ENCODE measurements around the gene NUS1.
"Not testable (repeated sequence)": the region's sequence is repeated elsewhere in the genome, so short reads cannot be mapped to it uniquely, and the experiment has no call there.

The NUS1 gene

DNA sequence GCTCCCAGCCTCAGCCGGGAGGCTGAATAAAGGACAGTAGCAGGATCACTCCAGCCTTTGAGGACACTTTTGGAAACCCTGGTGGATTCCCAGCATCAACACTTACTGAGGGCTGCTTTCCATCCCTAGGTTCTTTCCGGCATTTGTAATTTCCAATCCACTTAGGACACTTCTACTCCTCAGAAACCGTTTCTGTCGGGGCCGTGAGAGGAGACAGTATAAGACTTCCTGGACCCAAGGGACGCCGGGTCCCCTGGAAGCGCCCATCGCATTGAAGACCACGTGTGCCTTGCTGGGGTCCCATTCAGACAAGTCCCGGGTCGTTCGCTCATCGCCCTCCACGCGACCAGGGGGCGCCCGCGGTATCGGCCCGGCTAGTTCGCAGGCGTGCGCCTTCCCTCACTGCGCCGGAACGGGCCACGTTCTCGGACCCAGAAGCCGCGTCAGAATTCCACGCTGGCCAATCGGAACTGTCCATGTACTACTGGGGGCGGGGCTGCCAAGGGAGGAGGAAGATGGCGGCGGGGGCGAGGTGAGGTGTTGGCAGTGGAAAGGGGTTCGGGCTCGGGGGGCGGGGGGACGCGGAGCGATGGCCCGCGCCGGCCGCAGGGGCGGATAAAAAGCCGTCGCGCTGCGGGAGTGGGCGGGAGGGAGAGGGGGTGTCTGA is at the start of gene NUS1:
NUS1 (plus strand) TSS at position 479 of the 667 bp plus-strand sequence. CDS start 202 bp downstream, outside the sequence.
- DNase-seq = peak; percentile 99

DNA sequence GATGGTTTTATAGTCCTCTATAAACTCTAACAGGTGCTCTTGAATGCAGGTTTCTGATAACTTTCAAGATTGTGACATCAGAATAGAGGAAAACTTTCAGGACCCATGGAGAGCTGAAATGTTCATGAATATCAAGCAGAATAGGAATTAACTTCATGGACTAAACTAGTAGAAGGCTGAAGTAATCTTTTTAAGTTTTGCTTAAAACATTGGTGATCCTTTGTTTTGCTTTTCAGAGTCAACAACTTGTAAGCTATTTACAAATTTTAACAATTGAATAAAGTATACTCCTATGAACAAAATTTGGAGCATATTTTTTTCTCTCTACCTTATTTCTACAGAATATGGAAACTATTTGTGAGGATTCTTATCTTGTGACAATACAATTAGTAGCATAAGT is 47.7 kb upstream of the NUS1 start:
- no peak for DNase-seq

DNA sequence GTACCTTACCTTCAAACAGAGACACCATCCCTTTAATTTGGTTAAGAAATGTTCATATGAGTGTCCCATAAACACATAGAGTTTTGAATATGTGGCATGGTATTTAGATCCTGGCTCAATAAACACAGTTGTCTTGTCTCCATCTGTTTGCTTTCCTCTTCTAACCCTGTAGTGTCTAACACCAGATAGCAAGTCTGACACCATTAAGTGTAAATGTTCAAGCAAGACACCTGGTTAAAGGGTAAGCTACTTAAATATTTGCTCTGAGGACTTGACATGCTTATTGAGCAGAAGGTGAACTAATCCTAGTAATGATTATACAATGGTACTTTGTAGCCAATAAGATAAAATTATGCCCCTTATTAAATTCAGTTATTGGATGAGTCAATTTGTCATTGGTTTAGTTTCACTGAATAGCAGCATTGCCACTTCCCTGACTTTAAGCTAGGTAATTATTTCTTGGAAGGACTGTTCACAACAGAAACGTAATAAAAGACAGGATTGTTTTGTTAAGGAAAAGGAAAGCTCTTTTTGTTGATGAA is 46.1 kb upstream of the NUS1 start:
- no peak for DNase-seq

DNA sequence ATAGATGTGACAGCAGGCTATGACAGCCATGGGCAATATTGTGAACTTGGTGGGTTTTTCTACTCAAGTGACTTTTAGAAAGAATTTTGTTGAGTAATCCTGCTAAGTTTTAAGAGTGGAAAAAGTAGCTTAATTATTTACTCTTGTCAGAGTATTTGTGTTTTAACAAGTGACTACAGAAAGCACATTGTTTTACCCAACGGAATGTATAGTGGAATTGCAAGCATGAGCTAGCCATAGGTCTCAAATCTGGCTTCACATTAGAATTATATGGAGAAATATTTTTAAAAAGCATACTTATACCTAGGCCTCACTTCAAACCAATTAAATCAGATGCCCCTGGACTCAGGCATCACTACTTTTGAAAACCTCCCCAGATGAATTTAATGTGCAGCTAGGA is 37.5 kb upstream of the NUS1 start:
- no peak for DNase-seq

DNA sequence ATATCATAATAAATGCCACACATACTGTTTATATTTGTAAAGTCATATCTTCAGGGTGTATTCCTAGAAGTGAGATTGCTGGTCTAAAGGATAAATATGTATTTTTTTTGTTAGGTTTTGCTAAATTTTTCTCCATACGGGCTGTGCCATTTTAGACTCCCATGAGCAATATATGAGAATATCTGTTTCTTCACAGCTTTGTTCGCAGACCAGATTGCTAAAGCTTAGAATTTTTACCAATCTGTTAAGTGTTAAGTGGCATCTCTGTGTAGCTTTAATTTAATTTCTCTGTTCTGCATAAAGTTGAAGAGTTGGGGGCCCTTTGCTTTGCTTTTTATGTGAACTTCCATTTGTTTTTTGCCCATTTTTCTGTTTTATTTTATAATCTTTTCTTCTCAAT is 32.3 kb upstream of the NUS1 start:
- DNase-seq = no peak

DNA sequence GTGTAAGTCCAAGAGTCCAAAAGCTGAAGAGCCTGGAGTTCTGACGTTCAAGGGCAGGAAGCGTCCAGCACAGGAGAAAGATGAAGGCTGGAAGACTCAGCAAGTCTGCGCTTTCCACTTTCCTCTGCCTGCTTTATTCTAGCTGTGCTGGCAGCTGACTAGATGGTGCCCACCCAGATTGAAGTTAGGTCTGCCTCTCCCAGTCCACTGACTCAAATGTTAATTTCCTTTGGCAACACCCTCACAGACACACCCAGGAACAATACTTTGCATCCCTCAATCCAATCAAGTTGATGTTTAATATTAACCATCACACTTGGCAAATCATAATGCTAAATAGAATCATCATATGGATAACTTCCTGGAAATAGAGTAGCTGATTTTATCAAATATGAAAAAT is 23.3 kb upstream of the NUS1 start:
- not testable (repeated sequence) for DNase-seq

DNA sequence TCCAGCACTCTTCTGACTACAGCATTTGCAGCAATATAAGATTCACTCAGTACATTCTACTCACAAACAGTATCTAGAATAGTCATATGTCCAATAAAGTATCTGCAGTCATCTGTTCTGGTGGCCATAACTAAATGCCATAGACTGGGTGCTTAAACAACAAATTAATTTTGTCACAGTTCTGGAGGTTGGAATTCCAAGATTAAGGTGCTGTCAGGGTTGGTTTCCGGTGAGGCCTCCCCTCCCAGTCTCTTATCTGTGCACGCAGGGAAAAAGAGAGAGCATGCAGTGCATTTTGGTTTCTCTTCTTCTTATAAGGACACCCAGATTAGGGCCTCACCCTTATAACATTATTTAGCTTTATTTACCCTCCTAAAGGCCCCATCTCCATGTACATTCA is 21.3 kb upstream of the NUS1 start:
- DNase-seq = no peak

DNA sequence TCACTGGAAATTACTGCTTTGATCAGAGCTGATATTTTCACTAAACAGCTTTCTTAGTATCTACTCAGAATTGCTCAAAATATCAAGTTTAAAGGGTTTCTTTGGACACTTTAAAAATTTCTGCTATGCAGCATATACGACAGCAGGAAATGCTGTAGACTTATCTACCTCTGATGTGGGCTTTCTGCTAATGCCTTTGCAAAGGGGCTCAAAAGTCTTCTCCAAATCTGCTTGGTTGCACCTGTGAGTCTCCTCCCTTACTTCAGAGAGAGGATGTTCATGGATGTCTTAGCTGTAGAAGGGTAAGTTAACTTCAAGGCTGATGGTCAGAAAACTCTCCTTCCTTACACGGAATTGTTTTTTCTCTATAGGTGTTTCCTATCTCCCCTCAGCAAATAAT is 19.9 kb upstream of the NUS1 start:
- no peak for DNase-seq

DNA sequence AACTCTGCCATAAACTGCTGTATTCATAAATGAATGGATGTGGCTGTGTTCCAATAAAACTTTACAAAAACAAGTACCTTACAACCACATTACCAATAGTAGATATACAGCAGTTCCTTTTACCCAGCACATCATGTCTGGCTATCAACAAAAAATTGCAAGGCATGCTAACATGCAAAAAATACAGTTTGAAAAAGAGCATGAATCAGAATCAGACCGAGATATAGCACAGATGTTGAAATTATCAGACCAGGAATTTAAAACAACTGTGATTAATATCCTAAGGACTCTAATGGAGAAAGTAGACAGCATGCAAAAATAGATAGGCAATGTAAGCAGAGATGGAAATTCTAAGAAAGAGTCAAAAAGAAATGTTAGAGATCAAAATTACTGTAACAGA is 8.4 kb upstream of the NUS1 start:
- DNase-seq = no peak

DNA sequence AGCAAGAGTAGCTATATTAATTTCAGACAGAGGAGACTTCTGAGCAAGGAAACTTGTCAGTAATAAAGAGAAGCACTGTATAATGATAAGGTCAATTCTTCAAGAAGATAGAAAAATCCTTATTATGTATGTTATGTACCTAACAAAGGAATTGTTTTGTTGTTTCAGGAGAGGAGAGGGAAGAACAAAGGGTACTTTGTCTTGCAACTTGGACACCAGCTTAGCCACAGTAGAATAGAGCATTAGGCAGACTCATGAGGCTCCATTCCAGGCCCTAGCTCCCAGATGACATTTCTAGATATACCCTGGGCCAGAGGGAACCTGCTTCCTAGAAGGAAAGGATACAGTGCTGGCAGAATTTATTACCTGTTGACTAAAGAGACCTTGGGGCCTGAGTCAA is 6.5 kb upstream of the NUS1 start:
- DNase-seq = no peak

DNA sequence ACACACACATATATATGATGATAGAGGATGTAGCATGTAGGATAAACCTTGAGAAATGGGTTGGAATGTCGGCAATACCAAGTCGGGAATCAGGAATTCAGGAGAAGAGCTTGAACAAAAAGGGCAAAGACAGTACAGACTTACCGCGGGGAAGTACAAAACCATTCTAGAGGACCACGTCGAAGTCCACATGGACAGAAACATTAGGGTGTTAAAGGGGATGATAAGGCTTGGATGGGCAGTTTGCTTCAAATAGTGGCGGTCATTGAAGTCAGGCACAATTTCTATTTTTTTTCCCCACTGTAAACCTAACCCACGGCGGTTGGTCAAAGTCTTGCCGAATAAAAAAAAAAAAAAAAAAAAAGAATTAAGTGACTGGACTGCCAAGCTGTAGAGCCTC is 766 bp upstream of the NUS1 start:
- no peak for DNase-seq

DNA sequence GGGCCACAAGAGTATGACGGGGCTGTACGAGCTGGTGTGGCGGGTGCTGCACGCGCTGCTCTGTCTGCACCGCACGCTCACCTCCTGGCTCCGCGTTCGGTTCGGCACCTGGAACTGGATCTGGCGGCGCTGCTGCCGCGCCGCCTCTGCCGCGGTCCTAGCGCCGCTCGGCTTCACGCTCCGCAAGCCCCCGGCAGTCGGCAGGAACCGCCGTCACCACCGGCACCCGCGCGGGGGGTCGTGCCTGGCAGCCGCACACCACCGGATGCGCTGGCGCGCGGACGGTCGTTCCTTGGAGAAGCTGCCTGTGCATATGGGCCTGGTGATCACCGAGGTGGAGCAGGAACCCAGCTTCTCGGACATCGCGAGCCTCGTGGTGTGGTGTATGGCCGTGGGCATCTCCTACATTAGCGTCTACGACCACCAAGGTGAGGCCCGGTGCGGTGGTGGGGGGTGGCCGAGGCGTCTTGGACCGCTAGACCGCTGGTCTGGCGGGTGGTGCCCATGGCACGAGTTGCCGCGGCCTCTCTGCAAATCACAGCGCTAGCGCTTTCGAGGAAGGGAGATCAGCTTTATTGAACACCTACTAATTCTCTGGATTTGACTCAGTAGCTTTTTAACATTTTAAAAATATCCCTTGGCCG is 511 bp downstream of the NUS1 start:
- DNase-seq = peak; percentile 28 to 48

DNA sequence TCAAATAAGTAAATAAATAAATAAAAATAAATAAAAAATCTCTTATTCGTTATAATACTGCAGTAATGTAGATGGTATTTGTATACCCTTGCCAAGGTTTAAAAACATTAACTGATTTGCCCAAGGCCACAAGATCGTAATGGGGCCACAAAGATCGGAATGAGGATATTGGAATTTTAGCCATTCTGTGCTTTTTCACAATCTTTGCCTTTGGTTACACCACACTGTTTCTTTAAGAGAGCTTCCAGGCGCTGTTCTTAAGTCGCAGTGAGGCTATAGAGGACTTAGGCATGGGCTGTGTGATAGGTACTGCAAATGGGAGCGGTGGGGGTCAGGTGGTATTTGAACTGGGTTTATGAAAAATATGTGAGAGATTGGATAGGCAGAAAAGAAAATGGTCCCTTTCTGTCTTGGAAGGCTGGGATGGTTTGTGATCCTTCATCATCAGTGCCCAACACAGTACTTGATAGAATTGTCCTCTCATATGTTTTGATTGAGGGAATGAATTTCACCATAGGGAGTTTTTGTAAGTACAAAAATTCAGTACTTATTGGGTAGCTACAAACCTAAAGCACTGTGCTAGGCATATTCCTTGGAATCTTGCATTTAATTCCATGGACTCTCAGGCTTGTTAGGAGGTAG is 1.4 kb downstream of the NUS1 start:
- DNase-seq = no peak

DNA sequence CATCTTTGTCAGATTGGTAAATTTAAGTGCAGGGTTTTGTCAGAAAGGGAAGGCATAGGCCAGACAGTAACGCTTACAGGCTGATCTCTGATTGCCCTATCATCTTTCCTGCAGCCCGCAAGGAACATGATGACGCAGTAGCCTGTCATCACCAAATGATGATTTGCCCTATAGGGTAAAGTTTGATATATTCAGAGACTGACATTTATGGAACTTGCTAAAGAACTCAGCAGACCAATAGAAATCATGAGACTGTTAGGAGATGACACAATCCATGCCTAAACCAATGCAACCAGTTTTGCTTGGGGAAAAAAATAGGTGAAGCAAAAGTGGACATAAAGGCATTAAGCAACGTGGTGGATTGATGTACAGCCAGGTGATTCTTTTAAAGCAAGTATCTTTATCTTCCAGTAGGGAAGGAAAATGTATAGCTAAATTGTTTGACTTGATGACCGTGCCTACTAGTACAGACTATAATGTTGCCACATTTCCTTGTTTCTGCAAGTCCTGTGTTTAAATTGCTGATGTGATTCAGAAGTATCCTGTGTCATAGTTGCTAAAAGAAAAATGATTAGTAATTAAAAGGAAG is 2.4 kb downstream of the NUS1 start:
- DNase-seq = peak in 1 of 2 experiments; percentile 25

DNA sequence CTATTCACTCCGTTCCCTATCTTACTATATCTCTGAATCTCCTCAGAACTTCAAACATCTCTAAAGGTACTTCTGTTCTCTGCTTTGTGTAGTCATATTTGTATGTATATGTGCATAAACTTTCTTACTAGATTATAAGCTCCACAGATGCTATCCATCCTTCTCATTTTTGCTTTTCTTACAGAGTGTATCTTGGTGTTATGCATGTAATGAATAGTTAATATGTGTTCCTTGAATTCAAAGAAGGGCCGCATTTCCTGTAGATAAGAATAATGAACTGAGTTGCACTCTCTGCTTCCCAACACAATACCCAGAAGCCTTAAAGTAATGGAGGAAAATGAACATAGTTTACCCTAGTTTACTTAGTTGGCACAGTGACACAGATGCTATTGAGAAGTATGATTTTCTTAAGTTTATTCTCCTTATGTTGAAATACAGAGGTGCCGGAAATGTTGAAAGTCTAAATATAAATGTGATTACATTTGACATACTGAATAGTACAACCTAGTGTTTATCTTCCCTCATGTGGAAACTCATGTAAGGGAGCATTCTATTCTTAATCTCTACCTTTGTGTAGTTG is 6.0 kb downstream of the NUS1 start:
- no peak for DNase-seq

DNA sequence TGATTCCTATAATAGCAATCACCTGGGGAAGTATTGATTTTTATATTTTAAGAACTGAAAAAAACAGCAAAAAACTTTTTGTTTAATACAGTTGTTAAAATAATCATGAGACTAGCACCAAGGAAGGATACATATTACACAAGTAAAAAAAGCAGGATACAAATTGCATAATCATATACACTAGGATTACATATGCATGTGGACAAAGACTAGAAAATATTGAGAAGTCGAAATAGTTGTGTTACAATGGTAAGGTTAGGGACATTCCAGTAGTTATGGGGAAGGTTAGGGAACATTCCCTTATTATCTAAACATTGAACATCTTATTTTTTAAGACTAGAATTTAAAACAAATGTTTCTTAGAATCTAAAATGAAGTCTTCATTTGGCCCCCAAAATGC is 9.5 kb downstream of the NUS1 start:
- no peak for DNase-seq

DNA sequence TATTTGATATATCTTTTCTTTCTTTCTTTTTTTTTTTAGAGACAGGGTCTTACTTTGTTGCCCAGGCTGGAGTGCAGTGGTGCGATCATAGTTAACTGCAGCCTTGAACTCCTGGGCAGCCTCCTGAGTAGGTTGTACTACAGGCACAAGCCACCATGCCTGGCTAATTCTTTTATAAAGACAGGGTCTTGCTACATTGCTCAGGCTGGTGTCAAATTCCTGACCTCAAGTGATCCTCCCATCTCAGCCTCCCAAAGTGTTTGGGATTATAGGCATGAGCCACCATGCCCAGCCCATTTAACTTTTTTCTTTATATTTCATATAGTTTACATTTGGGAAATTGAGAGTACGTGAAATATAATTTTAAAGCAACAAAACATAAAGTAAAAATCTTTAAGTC is 10.1 kb downstream of the NUS1 start:
- no peak for DNase-seq

DNA sequence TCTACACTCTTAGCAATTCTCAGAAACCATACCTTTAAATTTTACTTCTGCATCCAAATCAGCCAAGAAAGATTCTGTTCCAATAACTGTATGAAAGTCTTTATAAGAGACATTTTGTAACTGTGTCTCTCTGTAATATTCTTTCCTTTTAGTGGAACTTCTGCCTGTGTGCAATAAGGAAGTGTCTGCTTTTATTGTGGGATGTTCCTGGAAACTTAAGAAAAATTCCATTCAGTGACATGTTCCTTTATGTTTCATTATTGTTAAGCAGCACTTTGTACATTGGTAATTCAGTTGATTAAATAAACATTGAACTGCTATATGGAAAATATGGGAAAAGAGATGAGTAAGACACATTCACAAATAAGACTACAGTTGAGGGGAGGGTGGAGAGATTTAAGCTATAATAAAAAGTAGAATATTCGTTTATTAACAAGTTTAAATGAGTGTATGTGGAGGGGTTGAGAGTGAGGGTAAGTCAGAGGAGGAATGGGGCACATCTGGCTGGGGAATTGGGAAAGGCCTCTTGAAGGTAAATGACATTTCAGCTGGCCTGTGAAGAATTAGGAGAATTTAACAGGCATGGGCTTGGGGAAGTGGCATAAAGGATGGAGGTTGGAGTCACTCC is 11.9 kb downstream of the NUS1 start:
- DNase-seq = no peak

DNA sequence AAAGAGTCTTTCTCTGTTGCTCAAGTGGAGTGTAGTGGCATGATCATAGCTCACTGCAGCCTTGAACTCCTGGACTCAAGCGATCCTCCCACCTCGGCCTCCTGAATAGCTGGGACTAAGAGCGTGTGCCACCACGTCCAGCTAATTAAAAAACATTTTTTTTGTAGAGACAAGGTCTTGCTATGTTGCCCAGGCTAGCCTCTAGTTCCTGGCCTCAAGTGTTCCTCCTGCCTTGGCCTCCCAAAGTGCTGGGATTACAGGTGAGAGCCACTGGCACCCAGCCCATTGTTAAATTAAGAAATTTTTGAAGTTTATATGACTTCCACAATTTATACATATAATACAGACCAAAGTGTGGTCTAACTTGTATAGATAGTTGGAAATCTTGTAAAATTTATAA is 14.3 kb downstream of the NUS1 start:
- not testable (repeated sequence) for DNase-seq

DNA sequence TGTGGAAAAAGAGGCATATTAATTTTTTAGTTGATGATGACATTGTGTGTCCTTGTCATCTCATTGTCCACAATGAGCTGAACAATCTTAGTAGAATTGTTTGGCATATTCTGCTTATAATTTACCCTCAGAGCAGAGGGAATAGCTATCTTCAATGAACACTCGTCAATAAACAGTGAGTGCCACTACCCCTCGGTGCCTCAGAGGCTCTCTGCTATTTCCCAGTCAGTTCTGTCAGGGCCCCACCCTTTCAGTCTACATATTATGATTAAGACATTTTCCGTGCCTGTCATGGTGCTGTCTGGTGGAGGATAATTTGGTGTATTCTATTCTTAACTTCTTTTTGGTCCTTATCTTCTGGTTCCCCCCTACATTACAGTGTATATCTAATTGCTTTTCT is 31.2 kb downstream of the NUS1 start:
- no peak for DNase-seq

DNA sequence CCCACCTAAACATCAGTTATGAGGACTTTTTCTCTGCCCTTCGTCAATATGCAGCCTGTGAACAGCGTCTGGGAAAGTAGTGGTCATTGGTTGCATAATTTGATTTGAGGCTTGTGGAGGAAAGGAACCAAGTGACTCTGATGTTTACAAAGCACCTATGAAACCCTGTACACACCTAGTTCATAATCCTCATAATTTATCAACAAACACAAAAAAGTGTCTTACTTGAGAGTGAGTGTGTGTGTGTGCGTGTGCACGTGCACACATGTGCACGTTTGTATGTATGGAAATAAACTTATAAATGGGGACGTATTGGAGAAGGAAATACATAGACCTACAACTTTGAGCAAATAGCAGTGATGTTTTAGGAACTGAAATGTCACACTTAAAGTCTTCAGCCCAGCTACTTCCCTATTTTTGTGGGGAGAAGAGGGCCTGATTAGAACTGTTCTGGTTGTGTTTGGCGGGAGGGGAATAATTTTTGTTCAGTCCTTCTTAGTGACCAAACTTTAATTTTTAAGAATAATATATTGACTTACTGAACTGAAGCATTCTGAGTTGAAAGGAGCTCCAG is 31.8 kb downstream of the NUS1 start:
- DNase-seq = not testable (repeated sequence)

DNA sequence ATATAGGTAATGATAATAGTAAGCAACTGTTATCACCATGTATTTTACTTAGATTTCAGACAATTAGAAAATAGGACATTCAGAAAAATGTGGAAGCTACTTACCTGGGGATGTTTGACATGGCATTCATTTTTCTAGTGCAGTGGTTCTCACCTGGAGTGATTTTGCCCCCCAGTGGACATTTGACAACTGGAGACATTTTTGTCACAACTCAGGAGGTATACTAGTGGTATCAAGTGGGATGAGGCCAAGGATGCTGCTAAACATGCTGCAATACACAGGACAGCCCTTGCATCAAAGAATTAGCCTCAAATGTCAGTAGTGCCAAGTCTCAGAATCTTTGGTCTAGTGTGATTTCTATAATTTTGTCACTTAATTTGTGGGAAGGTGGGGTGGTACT is 36.1 kb downstream of the NUS1 start:
- DNase-seq = no peak

DNA sequence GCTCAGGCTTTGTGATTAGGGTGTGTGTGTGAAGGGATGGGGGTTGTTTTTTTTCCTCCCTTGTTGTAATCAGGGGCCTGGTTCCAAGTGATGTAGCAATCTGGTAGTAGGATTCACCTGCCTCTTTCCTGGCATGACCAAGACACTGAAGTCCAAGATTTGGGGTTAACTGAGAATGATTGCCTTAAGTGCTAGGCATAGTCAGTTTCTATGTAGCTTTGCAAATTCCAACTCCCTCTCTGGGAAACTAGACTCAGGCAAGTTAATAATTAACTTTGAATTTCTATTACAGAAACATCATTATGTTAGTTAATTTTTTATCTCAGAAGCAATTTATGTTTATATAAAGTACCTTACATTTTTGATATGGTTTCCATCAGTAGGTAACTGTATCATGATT is 43.6 kb downstream of the NUS1 start:
- no peak for DNase-seq

Measured in activated T-cell treated with anti-CD3 and anti-CD28 coated beads, Interleukin-2, amount 50 U/mL, for 48 hours (primary cell).